Left ventricle myocardium inferior (tissue), 1 donor: Measurements from ENCODE around the gene L3MBTL2. TPM values are rescaled to one million over a fixed set of nuclear protein-coding genes. Genes with fewer than 3 reads are reported as not detected.

Experiments used
- DNase-seq: peaks from one replicate; pipeline ENCODE4 v3.0.0-alpha.2; 2020
- H3K27ac ChIP-seq: fragments of 200-600 bp; replicated peaks from 2 replicates; pipeline ENCODE4 v1.8.0; 2021
- H3K27me3 ChIP-seq: fragments of 200-600 bp; 2 replicates; pipeline ENCODE4 v1.8.0; 2021; ENCODE audit warnings: low read depth
- H3K36me3 ChIP-seq: fragments of 200-600 bp; 2 replicates; pipeline ENCODE4 v1.8.0; 2021
- H3K4me1 ChIP-seq: fragments of 200-600 bp; 2 replicates; pipeline ENCODE4 v1.8.0; 2021
- H3K4me3 ChIP-seq: fragments of 200-600 bp; 2 replicates; pipeline ENCODE4 v1.8.0; 2021; ENCODE audit warnings: mild to moderate bottlenecking, moderate library complexity
- H3K9me3 ChIP-seq: fragments of 200-600 bp; replicated peaks from 2 replicates; pipeline ENCODE4 v1.8.0; 2021
- intact Hi-C: fragments of 100-400 bp; cut with micrococcal nuclease; formaldehyde crosslinking; loops from one replicate; pipeline ENCODE4 v1.11.0; 2022
- total RNA-seq: library from RNA; stranded (reverse); fragmentation: NEBNext Ultra II Directional; extraction: Animal tissue kit (Norgen Biotek cat#: 25700); gene quantifications from one replicate; pipeline ENCODE4 v1.2.1, GENCODE V29; 2021
- TF ChIP-seq, protein P1 (sequence below): fragments of 200-600 bp; IDR thresholded peaks from 2 replicates; pipeline ENCODE4 v1.8.0; 2021; ENCODE audit warnings: antibody characterized with exemption, mild to moderate bottlenecking, borderline replicate concordance
- donor health status: DM: no; HTN: yes; CAD: no; lungs with severe emphysema.

The L3MBTL2 gene
- total RNA-seq, 1 donor from 2014 or later = 15.2 TPM

DNA sequence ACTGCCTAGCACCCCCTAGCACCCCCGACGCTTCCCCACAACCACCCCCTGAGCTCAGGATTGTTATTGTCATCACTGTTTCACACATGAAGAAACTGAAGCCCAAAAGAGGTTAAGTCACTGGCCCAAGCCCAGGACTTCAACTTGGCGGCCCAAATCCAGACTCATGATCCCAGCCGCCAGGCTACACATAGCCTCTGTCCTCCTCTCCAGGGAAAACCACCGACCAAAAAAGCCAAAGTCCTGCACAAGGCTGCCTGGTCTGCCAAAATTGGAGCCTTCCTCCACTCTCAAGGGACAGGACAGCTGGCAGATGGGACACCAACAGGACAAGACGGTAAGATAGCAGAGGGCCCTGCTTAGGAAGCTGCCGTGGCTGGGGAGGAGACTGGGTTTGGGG, 10.8 kb downstream of the L3MBTL2 start:
- H3K36me3 ChIP-seq = peaks cover 59% of the 10 kb centered on the region
- H3K27me3 ChIP-seq = no peaks in the 10 kb centered on the region
- H3K4me3 ChIP-seq = peak overlapping the region; percentile 48
- peaks cover 32% of the 10 kb centered on the region for H3K4me1 ChIP-seq
- TF ChIP-seq, protein P1, sequence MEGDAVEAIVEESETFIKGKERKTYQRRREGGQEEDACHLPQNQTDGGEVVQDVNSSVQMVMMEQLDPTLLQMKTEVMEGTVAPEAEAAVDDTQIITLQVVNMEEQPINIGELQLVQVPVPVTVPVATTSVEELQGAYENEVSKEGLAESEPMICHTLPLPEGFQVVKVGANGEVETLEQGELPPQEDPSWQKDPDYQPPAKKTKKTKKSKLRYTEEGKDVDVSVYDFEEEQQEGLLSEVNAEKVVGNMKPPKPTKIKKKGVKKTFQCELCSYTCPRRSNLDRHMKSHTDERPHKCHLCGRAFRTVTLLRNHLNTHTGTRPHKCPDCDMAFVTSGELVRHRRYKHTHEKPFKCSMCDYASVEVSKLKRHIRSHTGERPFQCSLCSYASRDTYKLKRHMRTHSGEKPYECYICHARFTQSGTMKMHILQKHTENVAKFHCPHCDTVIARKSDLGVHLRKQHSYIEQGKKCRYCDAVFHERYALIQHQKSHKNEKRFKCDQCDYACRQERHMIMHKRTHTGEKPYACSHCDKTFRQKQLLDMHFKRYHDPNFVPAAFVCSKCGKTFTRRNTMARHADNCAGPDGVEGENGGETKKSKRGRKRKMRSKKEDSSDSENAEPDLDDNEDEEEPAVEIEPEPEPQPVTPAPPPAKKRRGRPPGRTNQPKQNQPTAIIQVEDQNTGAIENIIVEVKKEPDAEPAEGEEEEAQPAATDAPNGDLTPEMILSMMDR = no peak
- H3K27ac ChIP-seq = peak overlapping the region; percentile 87
- intact Hi-C loops = no loop called here
- DNase-seq = no peak
- H3K9me3 ChIP-seq = no peaks in the 10 kb centered on the region

DNA sequence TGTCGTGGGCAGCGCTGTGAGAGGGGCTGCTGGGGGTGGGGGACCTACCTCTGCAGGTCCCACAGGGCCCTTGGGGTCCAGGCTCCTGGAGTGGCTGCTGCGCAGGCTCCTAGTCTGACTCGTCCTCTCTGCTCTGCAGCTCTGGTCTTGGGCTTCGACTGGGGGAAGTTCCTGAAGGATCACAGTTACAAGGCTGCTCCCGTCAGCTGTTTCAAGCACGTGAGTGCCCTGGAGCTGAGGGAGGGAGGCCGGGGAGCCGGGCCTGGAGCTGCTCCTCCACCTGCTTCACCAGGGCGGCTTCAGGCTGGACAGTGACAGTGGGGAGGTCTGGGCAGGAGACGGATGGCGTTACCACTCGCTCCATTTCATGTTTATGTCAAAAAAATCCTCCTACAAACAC, 11.9 kb downstream of the L3MBTL2 start:
- Histone ChIP-seq H3K27me3 (no peaks in the 10 kb centered on the region), H3K27ac (peak overlapping the region; percentile 87), H3K36me3 (peaks cover 64% of the 10 kb centered on the region), H3K4me1 (peaks cover 32% of the 10 kb centered on the region), H3K9me3 (no peaks in the 10 kb centered on the region), H3K4me3 (peak overlapping the region; percentile 48)
- TF ChIP-seq, protein P1 = no peak
- intact Hi-C loops = no loop called here
- no peak for DNase-seq

DNA sequence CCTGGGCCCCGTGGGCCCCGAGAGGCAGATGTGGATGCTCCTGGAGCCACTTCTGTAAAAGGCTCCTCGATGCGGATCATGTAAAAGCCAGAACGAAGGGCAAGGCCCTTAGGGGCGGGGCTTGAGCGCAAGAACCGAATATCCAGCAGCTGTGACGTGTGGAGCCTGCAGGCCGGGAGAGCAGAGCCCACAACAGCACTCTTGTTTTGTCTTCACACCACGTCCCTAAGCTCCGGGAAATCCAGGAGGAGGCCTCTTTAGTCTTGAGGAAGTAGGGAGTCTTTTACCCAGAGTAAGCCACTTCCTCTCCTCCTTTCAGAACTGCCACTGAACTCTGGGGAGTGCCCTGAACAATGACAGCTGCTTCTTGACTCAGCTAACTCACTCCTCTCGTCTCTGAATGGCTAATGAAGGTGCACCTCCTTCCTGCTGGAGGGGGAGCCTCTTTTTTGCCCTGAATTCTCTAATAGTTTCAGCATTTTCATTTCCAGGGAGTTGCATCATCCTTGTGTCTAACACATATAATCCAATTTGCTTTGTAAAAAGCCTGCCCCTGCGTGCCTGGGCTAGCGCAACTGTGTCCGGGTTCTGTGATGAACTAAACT, 12.5 kb downstream of the L3MBTL2 start:
- peak; percentile 80 for DNase-seq
- peaks cover 66% of the 10 kb centered on the region for H3K36me3 ChIP-seq
- intact Hi-C loops = no loop called here
- peak overlapping the region; percentile 87 for H3K27ac ChIP-seq
- TF ChIP-seq, protein P1 = no peak
- no peaks in the 10 kb centered on the region for H3K27me3 ChIP-seq
- H3K9me3 ChIP-seq = no peaks in the 10 kb centered on the region
- H3K4me1 ChIP-seq = peaks cover 32% of the 10 kb centered on the region
- H3K4me3 ChIP-seq = peak overlapping the region; percentile 48

DNA sequence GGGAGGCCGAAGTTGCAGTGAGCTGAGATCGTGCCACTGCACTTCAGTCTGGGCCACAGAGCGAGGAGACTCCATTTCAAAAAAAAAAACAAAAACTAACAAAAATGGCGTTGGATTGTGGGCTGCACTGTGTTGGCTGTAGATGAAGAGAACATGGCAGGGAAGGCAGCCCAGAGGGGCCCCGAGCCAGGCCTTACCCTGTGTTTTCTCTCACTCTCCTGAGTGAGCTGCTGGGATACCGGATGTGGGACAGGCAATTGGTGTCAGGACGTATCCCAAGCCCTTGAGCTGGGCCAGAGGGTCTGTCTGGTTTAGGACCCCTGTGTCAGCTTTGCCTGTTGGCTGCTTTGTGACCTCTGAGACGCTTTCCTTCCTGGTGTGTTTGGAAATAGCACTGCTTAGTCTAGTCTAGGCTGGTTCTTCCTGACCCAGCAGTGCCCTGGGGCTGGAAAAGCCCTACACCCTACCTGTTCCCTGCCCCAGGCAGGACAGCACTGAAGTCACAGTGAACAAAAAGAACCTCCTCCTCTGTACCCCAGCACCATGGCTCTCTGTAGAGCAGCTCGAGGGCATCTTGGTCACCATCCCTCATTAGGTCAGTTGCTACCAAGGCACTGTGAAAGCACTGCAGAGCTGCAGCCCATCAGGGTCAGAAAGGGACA, 17.9 kb downstream of the L3MBTL2 start:
- no peaks in the 10 kb centered on the region for H3K27me3 ChIP-seq
- H3K4me1 ChIP-seq = peaks cover 8% of the 10 kb centered on the region
- no peak for DNase-seq
- TF ChIP-seq, protein P1 = no peak
- H3K9me3 ChIP-seq = no peaks in the 10 kb centered on the region
- no peak overlapping the region for H3K27ac ChIP-seq
- H3K4me3 ChIP-seq = no peak overlapping the region
- intact Hi-C loops = no loop called here
- H3K36me3 ChIP-seq = peaks cover 90% of the 10 kb centered on the region

DNA sequence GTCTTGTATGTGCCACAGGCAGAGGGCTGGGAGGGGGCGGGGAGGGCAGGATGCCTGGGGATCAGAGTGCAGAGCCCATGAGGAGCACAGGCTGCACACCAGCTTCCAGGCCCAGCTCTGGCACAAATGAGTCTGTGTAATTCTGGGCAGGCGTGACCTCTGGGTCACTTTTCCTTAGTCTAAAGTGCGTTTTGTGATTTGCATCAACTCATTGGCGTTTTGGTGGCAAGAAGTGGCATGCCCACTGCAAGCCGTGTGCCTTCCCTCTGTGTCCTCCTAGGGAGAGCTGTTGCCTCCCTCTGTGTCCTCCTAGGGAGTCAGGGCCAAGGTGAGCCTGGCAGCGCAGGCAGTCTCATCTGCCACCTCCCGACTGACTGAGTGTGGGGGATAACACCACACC, 18.4 kb downstream of the L3MBTL2 start:
- no peak for DNase-seq
- H3K27me3 ChIP-seq = no peaks in the 10 kb centered on the region
- no peak overlapping the region for H3K27ac ChIP-seq
- TF ChIP-seq, protein P1 = no peak
- intact Hi-C loops = no loop called here
- peaks cover 2% of the 10 kb centered on the region for H3K4me1 ChIP-seq
- H3K36me3 ChIP-seq = peaks cover 96% of the 10 kb centered on the region
- H3K4me3 ChIP-seq = no peak overlapping the region
- H3K9me3 ChIP-seq = no peaks in the 10 kb centered on the region
